ENCODE data around the gene NPL. TPM values are rescaled to one million over a fixed set of nuclear protein-coding genes. Genes with fewer than 3 reads are reported as not detected.

Gene NPL
- total and polyA plus RNA-seq, 9 of the 15 experiments (the other 6 are each of a cell fraction or from before 2014, with no cell fraction given): 9.9 to 22.3 (median 14.2) TPM

- TF ChIP-seq ILF3 (IDR thresholded peaks at IDR 0.05; ENCODE audit: borderline replicate concordance) (no peak), ARID1B (IDR thresholded peaks at IDR 0.05) (peak; percentile 70), DIDO1 (tag; IDR thresholded peaks at IDR 0.05; ENCODE audit: low read depth) (no peak), PREB (CRISPR knock-in tag; IDR thresholded peaks at IDR 0.05) (no peak), USF1 (CRISPR knock-in tag; IDR thresholded peaks at IDR 0.05) (no peak), BRD9 (IDR thresholded peaks at IDR 0.05; ENCODE audit: low read depth, partially characterized antibody) (no peak), KLF13 (tag; IDR thresholded peaks at IDR 0.05; ENCODE audit: borderline replicate concordance, low read depth) (no peak), ZNF830 (CRISPR knock-in tag; IDR thresholded peaks at IDR 0.05) (no peak), SIN3B (IDR thresholded peaks at IDR 0.05; ENCODE audit: low read depth) (no peak), HMGXB4 (CRISPR knock-in tag; IDR thresholded peaks at IDR 0.05) (no peak), ZKSCAN8 (CRISPR knock-in tag; IDR thresholded peaks at IDR 0.05) (no peak), MEF2D (tag; conservative IDR thresholded peaks at IDR 0.05; ENCODE audit: low read depth) (no peak), HLTF (IDR thresholded peaks at IDR 0.05) (0 out of 2 replicates have a peak, but pooled peaks have one; percentile 46), ZNF445 (CRISPR knock-in tag; IDR thresholded peaks at IDR 0.05; ENCODE audit: low read depth) (no peak), IRF1 (CRISPR knock-in tag; IDR thresholded peaks at IDR 0.05; ENCODE audit: borderline replicate concordance) (no peak), RFX7 (CRISPR knock-in tag; IDR thresholded peaks at IDR 0.05) (no peak), HDAC3 (IDR thresholded peaks at IDR 0.05; ENCODE audit: borderline replicate concordance, partially characterized antibody) (no peak), RBM34 (IDR thresholded peaks at IDR 0.05; ENCODE audit: borderline replicate concordance, insufficient read depth, low read length) (no peak), ZNF134 (CRISPR knock-in tag; conservative IDR thresholded peaks at IDR 0.05) (no peak), GTF2F1 (IDR thresholded peaks at IDR 0.05; ENCODE audit: low read depth, low read length) (no peak), ZNF766 (CRISPR knock-in tag; conservative IDR thresholded peaks at IDR 0.05) (no peak), ZHX1 (conservative IDR thresholded peaks at IDR 0.05; ENCODE audit: low read length) (no peak)
These were observed 7.6 kb upstream of the NPL start (continued) for GRCh38 chr1:182781841-182782586.

Measured in K562 (cell line).